GM19397 (cell line): ENCODE measurements around the gene KLK11.

Source experiments
- ATAC-seq: cut with Tn5 transposase; IDR thresholded peaks from one replicate; pipeline ENCODE4 v1.9.1; 2021; ENCODE audit warnings: mild to moderate bottlenecking, moderate library complexity; ENCODE audit not compliant: unreplicated experiment

The KLK11 gene

GRCh38 chr19:50975766-50976165, 50.6 kb downstream of the KLK11 start:
- no peak for ATAC-seq

- ATAC-seq: no peak
Measured at GRCh38 chr19:50974702-50975556, 51.5 kb downstream of the KLK11 start.

GRCh38 chr19:50972795-50973376, 53.5 kb downstream of the KLK11 start:
- no peak for ATAC-seq
